Measurements from ENCODE around the gene CYP3A7. TPM values are rescaled to one million over a fixed set of nuclear protein-coding genes. Genes with fewer than 3 reads are reported as not detected.
A peak's percentile ranks its signal among the peaks of the same experiment; 100 is the strongest.

The CYP3A7 gene
- total and polyA plus RNA-seq, 9 of the 15 experiments (the other 6 are each of a cell fraction or from before 2014, with no cell fraction given): 0.20 TPM; not detected in 8

DNA sequence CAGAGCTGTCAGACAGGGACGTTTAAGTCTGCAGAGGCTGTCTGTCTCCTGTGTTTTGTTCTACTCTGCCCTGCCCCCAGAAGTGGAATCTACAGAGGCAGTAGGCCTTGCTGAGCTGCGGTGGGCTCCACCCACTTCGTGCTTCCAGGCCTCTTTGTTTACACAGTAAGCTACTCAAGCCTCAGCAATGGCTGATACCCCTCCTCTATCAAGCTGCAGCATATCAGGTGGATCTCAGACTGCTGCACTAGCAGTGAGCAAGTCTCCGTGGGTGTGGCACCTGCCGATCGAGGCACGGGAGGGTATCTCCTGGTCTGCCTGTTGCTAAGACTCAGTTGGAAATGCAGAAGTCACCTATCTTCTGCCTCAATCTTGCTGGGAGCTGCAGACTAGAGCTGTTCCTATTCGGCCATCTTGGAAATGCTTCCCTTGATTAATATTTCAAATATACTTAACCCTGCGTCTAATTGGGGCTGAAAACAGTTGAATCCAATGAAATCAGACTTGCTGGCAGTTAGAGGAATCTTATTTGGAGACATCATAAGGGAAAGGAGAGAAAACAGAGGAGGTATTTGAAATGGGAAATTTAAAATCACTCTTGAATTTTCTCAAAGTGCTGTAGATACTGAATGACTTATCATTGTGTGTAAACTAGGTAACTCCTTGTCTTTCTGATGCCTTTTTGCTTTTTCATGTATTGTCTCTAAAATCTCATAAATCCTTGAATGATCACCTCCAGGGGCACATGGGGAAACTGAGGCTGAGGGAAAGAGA lies 41.4 kb downstream of the CYP3A7 start (continued):
- TF ChIP-seq, protein P1, sequence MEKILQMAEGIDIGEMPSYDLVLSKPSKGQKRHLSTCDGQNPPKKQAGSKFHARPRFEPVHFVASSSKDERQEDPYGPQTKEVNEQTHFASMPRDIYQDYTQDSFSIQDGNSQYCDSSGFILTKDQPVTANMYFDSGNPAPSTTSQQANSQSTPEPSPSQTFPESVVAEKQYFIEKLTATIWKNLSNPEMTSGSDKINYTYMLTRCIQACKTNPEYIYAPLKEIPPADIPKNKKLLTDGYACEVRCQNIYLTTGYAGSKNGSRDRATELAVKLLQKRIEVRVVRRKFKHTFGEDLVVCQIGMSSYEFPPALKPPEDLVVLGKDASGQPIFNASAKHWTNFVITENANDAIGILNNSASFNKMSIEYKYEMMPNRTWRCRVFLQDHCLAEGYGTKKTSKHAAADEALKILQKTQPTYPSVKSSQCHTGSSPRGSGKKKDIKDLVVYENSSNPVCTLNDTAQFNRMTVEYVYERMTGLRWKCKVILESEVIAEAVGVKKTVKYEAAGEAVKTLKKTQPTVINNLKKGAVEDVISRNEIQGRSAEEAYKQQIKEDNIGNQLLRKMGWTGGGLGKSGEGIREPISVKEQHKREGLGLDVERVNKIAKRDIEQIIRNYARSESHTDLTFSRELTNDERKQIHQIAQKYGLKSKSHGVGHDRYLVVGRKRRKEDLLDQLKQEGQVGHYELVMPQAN (IDR thresholded peaks at IDR 0.05; ENCODE audit: borderline replicate concordance): peak; percentile 36; the same call in 1 of the 2 replicates
- TF ChIP-seq EP300 (IDR thresholded peaks at IDR 0.05; ENCODE audit: low read length): peak; percentile 74
- no peak for TF ChIP-seq FOXK1 (CRISPR knock-in tag; IDR thresholded peaks at IDR 0.05; ENCODE audit: borderline replicate concordance)
- TF ChIP-seq CBFA2T3 (IDR thresholded peaks at IDR 0.05): peak; percentile 89
- TF ChIP-seq EGR1 (conservative IDR thresholded peaks at IDR 0.05): peak; percentile 74
- no peak for TF ChIP-seq CREB1 (IDR thresholded peaks at IDR 0.05)
- 0 out of 2 replicates have a peak, but pooled peaks have one; percentile 41 for TF ChIP-seq CREB1 (CRISPR knock-in tag; IDR thresholded peaks at IDR 0.05)
- no peak for TF ChIP-seq GTF2F1 (IDR thresholded peaks at IDR 0.05; ENCODE audit: low read depth, low read length)
- no peak for TF ChIP-seq RHOXF2B (CRISPR knock-in tag; conservative IDR thresholded peaks at IDR 0.05)
- peak; percentile 67; the same call in 1 of the 2 replicates for TF ChIP-seq MTA2 (IDR thresholded peaks at IDR 0.05; ENCODE audit: low read depth)
- 0 out of 2 replicates have a peak, but pooled peaks have one; percentile 58 for TF ChIP-seq NCOA1 (IDR thresholded peaks at IDR 0.05; ENCODE audit: low read depth)
- TF ChIP-seq BRD4 (IDR thresholded peaks at IDR 0.05): peak; percentile 46; the same call in 1 of the 2 replicates
- peak; percentile 4 for TF ChIP-seq TBP (optimal IDR thresholded peaks at IDR 0.05; ENCODE audit: low read depth, low read length)
- TF ChIP-seq CREM (IDR thresholded peaks at IDR 0.05; ENCODE audit: low read depth): peak; percentile 67
- TF ChIP-seq DIDO1 (tag; IDR thresholded peaks at IDR 0.05; ENCODE audit: low read depth): peak; percentile 18; the same call in 1 of the 2 replicates
- TF ChIP-seq ESRRA (IDR thresholded peaks at IDR 0.05; ENCODE audit: borderline replicate concordance, low read depth): peak; percentile 61
- TF ChIP-seq CEBPG (CRISPR knock-in tag; IDR thresholded peaks at IDR 0.05): no peak
- TF ChIP-seq CEBPG (tag; conservative IDR thresholded peaks at IDR 0.05 in 1 of 2, IDR thresholded peaks at IDR 0.05 in 1 of 2): no peak
- TF ChIP-seq RFX1 (IDR thresholded peaks at IDR 0.05): peak; percentile 69
- no peak for TF ChIP-seq MCM7 (IDR thresholded peaks at IDR 0.05)
- TF ChIP-seq, protein P2, sequence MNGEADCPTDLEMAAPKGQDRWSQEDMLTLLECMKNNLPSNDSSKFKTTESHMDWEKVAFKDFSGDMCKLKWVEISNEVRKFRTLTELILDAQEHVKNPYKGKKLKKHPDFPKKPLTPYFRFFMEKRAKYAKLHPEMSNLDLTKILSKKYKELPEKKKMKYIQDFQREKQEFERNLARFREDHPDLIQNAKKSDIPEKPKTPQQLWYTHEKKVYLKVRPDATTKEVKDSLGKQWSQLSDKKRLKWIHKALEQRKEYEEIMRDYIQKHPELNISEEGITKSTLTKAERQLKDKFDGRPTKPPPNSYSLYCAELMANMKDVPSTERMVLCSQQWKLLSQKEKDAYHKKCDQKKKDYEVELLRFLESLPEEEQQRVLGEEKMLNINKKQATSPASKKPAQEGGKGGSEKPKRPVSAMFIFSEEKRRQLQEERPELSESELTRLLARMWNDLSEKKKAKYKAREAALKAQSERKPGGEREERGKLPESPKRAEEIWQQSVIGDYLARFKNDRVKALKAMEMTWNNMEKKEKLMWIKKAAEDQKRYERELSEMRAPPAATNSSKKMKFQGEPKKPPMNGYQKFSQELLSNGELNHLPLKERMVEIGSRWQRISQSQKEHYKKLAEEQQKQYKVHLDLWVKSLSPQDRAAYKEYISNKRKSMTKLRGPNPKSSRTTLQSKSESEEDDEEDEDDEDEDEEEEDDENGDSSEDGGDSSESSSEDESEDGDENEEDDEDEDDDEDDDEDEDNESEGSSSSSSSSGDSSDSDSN (IDR thresholded peaks at IDR 0.05; ENCODE audit: borderline replicate concordance in 1 of 2, low read depth in 2 of 2, low read length in 2 of 2): 0 out of 4 replicates have a peak, but pooled peaks of 1 of the 2 experiments have one; percentile 36
- peak; percentile 20; the same call in 1 of the 2 replicates for TF ChIP-seq DNMT1 (IDR thresholded peaks at IDR 0.05)
- TF ChIP-seq TRIM28 (IDR thresholded peaks at IDR 0.05): 0 out of 2 replicates have a peak, but pooled peaks have one; percentile 12
- TF ChIP-seq BMI1 (IDR thresholded peaks at IDR 0.05; ENCODE audit: low read length): no peak
- peak; percentile 77; the same call in 1 of the 2 replicates for TF ChIP-seq ZNF175 (CRISPR knock-in tag; IDR thresholded peaks at IDR 0.05; ENCODE audit: low read depth)
- TF ChIP-seq HNRNPL (IDR thresholded peaks at IDR 0.05; ENCODE audit: low read depth, low read length): no peak
- TF ChIP-seq TOE1 (IDR thresholded peaks at IDR 0.05; ENCODE audit: borderline replicate concordance): peak; percentile 17; the same call in 1 of the 2 replicates
- TF ChIP-seq TOE1 (CRISPR knock-in tag; IDR thresholded peaks at IDR 0.05; ENCODE audit: borderline replicate concordance, low read depth): no peak
